CD14-positive monocyte (primary cell): ENCODE results near the gene NPIPA5. TPM values are rescaled to one million over a fixed set of nuclear protein-coding genes. Genes with fewer than 3 reads are reported as not detected.

ENCODE experiments used
- polyA plus RNA-seq, 3 donors: library from polyadenylated mRNA; depleted of rRNA in 1 of 3; unstranded in 2 of 3; stranded (reverse) in 1 of 3; fragments of 300-500 nt in 2 of 3; fragments of >200 nt in 1 of 3; fragmentation: Illumina TruSeq in 2 of 3; gene quantifications; 1 replicate in 2 of 3; 2 replicates in 1 of 3; pipeline ENCODE4 v1.2.3, GENCODE V29; 2012 to 2021

NPIPA5 gene
- polyA plus RNA-seq, 3 donors: 16.2 TPM; not detected in 2

Other genes with a start within 250 kb of the NPIPA5 start
- gene MPV17L, start 17.5 kb upstream of the NPIPA5 start, polyA plus RNA-seq: under 1 TPM in 2 of 3 donors, not detected in 1; 0.13 to 0.58 TPM
- under 1 TPM; 0.11 to 0.28 (median 0.11) TPM for gene BMERB1, start 56.3 kb upstream of the NPIPA5 start, polyA plus RNA-seq